ENCODE results near the gene TSPAN5.

The TSPAN5 gene

DNA sequence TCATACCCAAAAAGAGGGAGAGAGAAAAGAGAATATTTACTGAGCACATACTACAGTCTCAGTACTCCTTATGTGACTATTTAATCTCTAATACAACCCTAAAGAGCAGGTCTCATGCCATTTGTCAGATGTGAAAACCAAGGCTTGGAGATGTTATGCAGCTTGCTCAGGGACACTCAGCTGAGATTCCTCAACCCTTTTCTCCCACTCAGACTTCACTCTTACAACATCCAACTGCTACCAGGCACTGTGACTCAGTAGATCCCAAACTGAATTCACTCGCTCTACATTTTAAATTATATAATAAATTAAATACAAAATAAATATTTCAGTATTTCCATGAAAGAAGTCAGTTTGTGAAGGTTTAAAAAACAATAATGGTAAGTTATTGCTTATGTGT, 53.7 kb downstream of the TSPAN5 start:
- H3K4me3 ChIP-seq (ENCODE audit: control insufficient read depth, low read depth, low read length): no peak overlapping the region
- TF ChIP-seq, protein P1, sequence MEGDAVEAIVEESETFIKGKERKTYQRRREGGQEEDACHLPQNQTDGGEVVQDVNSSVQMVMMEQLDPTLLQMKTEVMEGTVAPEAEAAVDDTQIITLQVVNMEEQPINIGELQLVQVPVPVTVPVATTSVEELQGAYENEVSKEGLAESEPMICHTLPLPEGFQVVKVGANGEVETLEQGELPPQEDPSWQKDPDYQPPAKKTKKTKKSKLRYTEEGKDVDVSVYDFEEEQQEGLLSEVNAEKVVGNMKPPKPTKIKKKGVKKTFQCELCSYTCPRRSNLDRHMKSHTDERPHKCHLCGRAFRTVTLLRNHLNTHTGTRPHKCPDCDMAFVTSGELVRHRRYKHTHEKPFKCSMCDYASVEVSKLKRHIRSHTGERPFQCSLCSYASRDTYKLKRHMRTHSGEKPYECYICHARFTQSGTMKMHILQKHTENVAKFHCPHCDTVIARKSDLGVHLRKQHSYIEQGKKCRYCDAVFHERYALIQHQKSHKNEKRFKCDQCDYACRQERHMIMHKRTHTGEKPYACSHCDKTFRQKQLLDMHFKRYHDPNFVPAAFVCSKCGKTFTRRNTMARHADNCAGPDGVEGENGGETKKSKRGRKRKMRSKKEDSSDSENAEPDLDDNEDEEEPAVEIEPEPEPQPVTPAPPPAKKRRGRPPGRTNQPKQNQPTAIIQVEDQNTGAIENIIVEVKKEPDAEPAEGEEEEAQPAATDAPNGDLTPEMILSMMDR (IDR thresholded peaks at IDR 0.05; ENCODE audit: control insufficient read depth, insufficient read depth, low read depth, low read length, missing control alignments): no peak
- no peak for DNase-seq (ENCODE audit: low read depth)

- TF ChIP-seq, protein P1 (IDR thresholded peaks at IDR 0.05; ENCODE audit: control insufficient read depth, insufficient read depth, low read depth, low read length, missing control alignments): no peak
- no peak overlapping the region; the same call in 1 of the 2 replicates for H3K4me3 ChIP-seq (ENCODE audit: control insufficient read depth, low read depth, low read length)
- DNase-seq (ENCODE audit: low read depth): peak; percentile 73
These were observed 54.5 kb downstream of the TSPAN5 start for GRCh38 chr4:98603683-98604521.

DNA sequence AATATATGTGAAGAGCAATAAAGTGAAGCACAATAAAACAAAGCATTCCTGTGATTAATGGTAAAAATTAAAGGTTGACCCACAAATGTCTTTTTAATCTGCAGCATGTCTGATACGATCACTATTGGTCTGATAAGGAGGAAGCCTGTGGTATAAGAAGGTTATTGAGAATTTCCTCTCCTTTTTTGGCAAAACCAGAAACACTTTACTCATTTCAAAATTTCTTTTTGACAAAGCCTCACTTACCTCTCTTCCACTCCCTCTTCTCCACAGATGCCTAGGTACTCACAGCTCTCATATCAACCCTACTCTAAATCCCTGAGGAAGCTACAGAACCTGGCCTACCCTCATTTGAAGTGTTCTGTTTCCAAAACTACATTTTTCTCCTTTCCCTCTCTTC, 56.1 kb downstream of the TSPAN5 start:
- TF ChIP-seq, protein P1 (IDR thresholded peaks at IDR 0.05; ENCODE audit: control insufficient read depth, insufficient read depth, low read depth, low read length, missing control alignments): no peak
- H3K4me3 ChIP-seq (ENCODE audit: control insufficient read depth, low read depth, low read length): no peak overlapping the region
- DNase-seq (ENCODE audit: low read depth): no peak

DNA sequence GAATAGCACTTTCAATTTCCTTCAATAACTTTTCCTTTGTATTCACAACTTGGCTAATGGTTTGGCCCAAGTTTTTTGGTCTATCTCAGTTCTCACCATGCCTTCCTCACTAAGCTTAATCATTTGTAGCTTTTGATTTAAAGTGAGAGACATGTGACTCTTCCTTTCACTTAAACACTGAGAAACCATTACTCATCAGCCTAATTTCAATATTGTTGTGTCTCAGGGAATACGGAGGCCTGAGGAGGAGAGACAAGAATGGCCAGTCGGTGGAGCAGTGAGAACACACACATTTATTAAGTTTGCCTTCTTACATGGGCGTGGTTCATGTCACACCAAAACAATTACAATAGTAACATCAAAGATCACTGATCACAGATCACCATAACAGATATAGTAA, 56.7 kb downstream of the TSPAN5 start:
- no peak for DNase-seq (ENCODE audit: low read depth)
- no peak overlapping the region for H3K4me3 ChIP-seq (ENCODE audit: control insufficient read depth, low read depth, low read length)
- TF ChIP-seq, protein P1 (IDR thresholded peaks at IDR 0.05; ENCODE audit: control insufficient read depth, insufficient read depth, low read depth, low read length, missing control alignments): peak; percentile 5

DNA sequence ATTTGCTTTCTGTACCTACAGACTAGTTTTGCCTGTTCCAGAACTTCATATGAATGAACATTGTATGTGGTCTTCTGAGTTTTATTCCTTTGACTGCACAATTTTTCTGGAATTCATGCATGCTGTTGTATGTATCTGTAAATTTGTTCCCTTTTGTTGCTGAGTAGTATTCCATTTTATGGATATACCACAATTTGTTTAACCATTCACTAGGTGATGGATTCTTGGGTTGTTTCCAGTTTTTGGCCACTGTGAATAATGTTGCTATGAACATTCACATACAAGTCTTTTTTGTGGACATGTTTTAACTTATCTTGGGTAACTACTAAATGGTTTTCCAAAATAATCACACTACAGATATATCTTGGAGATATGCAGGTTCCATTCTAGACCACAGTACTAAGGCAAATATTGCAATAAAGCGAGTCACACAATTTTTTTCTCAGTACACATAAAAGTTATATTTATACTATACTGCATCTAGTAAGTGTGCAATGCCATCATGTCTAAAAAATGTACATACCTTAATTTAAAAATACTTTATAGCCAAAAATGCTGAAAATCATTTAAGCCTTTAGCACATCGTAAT, 58.7 kb downstream of the TSPAN5 start:
- H3K4me3 ChIP-seq (ENCODE audit: control insufficient read depth, low read depth, low read length): no peak overlapping the region
- TF ChIP-seq, protein P1 (IDR thresholded peaks at IDR 0.05; ENCODE audit: control insufficient read depth, insufficient read depth, low read depth, low read length, missing control alignments): no peak
- DNase-seq (ENCODE audit: low read depth): no peak

DNA sequence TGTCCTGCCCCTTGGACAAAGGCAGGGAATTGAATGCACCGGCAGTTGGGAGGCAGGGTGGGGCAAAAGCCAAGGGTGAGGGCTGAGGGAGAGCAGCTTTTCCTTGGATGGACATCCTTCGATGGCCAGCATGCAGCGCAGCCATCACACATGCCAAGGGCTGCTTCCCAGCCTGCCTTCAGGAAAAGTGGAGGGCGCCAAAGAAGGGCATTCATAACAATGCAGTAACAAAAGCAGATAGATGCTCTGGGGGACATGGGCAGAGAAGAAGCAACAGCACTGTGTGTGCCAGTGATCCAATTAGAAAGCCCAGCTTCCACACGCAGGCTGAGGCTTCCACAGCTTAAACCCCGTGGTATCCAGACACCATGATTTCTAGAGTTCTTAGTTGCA, 71.5 kb downstream of the TSPAN5 start:
- DNase-seq (ENCODE audit: low read depth): no peak
- TF ChIP-seq, protein P1 (IDR thresholded peaks at IDR 0.05; ENCODE audit: control insufficient read depth, insufficient read depth, low read depth, low read length, missing control alignments): no peak

More for the DNA sequence above, 71.5 kb downstream of the TSPAN5 start:
- H3K4me3 ChIP-seq (ENCODE audit: control insufficient read depth, low read depth, low read length): no peak overlapping the region
